Measurements from ENCODE around the gene SMIM30.

GRCh38 chr7:113109718-113110117 lies 8.6 kb downstream of the SMIM30 start:
- TF ChIP-seq REST (IDR thresholded peaks at IDR 0.05; ENCODE audit: borderline replicate concordance) (no peak), CTCF (IDR thresholded peaks at IDR 0.05; ENCODE audit: poor library complexity, severe bottlenecking) (no peak), TAF1 (IDR thresholded peaks at IDR 0.05; ENCODE audit: low read depth) (no peak), EP300 (conservative IDR thresholded peaks at IDR 0.05; ENCODE audit: poor library complexity, severe bottlenecking) (no peak), EZH2 (IDR thresholded peaks at IDR 0.05; ENCODE audit: borderline replicate concordance, insufficient read depth, low read length, poor library complexity, severe bottlenecking) (no peak), POLR2AphosphoS5 (IDR thresholded peaks at IDR 0.05) (no peak), SMC3 (conservative IDR thresholded peaks at IDR 0.05; ENCODE audit: poor library complexity) (no peak), RAD21 (conservative IDR thresholded peaks at IDR 0.05) (no peak)

Measured in neural cell (in vitro differentiated cells).